HG03097 (cell line): ENCODE data around the gene CENPT.

ENCODE experiments used
- ATAC-seq: cut with Tn5 transposase; IDR thresholded peaks from one replicate; pipeline ENCODE4 v1.9.1; 2021; ENCODE audit not compliant: unreplicated experiment, low FRiP score

Gene CENPT

GRCh38 chr16:67779256-67780014, 68.1 kb downstream of the CENPT start:
- no peak for ATAC-seq
